ENCODE data around the gene RASSF1. TPM values are rescaled to one million over a fixed set of nuclear protein-coding genes. Genes with fewer than 3 reads are reported as not detected.

RASSF1 gene
- total and polyA plus RNA-seq, 10 of the 15 experiments (the other 5 are each of a cell fraction or from before 2014, with no cell fraction given), result 4.4 to 59.6 (median 37.2) TPM

DNA sequence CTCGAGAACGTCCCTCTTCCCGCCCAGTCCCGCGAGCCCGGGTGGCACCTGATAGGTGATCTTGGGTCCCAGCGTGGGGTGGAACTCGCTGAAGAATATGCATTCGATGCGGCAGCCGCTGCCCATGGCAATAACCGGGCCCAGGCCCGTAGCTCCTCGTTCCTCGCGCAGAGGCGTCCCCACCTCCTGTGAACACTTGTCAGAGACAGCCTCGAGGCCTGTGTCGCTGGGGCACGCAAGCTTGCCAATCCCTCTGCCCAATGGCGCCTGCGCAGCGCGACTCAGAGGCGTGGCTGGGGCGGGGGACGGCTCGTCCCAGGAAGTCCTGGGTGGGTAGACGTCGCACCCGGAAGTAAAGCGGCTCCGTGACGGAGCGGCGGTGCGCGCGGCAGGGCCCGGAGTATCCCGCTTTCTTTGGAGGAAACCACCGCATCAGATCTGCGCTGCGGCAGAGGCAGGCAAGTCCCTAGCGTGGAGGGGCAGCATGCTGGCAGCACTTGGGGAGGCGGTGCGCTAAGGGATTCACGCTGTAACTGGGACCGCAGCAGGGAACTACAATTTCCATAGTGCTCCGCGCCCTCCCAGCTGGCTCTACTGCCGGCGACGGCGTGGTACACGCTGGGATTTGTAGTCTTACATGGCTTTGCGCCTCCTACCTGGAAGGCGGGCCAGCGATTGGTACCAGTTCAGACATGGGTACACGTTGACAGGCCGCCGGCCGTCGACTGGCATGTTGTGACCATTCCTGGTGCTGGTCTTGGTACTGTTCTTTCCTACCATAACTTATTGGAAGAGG, 10.1 kb upstream of the RASSF1 start, which contains the start of the genes CYB561D2 and NPRL2 (continued):
- TF ChIP-seq, protein P1, sequence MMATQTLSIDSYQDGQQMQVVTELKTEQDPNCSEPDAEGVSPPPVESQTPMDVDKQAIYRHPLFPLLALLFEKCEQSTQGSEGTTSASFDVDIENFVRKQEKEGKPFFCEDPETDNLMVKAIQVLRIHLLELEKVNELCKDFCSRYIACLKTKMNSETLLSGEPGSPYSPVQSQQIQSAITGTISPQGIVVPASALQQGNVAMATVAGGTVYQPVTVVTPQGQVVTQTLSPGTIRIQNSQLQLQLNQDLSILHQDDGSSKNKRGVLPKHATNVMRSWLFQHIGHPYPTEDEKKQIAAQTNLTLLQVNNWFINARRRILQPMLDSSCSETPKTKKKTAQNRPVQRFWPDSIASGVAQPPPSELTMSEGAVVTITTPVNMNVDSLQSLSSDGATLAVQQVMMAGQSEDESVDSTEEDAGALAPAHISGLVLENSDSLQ (IDR thresholded peaks at IDR 0.05), result 0 out of 2 replicates have a peak, but pooled peaks have one; percentile 57
- TF ChIP-seq ZNF207 (IDR thresholded peaks at IDR 0.05; ENCODE audit: borderline replicate concordance), result no peak; the same call in 1 of the 2 replicates
- no peak for TF ChIP-seq MTA3 (IDR thresholded peaks at IDR 0.05; ENCODE audit: borderline replicate concordance, low read length)
- peak; percentile 63; the same call in 1 of the 2 replicates for TF ChIP-seq RB1 (IDR thresholded peaks at IDR 0.05; ENCODE audit: borderline replicate concordance)
- TF ChIP-seq, protein P2, sequence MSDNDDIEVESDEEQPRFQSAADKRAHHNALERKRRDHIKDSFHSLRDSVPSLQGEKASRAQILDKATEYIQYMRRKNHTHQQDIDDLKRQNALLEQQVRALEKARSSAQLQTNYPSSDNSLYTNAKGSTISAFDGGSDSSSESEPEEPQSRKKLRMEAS (IDR thresholded peaks at IDR 0.05; ENCODE audit: low read depth, low read length), result peak; percentile 96
- TF ChIP-seq IKZF1 (conservative IDR thresholded peaks at IDR 0.05), result peak; percentile 100
- peak; percentile 96 for TF ChIP-seq POLR2A (IDR thresholded peaks at IDR 0.05; ENCODE audit: low read depth, low read length)
- TF ChIP-seq, protein P3, sequence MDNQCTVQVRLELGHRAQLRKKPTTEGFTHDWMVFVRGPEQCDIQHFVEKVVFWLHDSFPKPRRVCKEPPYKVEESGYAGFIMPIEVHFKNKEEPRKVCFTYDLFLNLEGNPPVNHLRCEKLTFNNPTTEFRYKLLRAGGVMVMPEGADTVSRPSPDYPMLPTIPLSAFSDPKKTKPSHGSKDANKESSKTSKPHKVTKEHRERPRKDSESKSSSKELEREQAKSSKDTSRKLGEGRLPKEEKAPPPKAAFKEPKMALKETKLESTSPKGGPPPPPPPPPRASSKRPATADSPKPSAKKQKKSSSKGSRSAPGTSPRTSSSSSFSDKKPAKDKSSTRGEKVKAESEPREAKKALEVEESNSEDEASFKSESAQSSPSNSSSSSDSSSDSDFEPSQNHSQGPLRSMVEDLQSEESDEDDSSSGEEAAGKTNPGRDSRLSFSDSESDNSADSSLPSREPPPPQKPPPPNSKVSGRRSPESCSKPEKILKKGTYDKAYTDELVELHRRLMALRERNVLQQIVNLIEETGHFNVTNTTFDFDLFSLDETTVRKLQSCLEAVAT (IDR thresholded peaks at IDR 0.05), result 0 out of 2 replicates have a peak, but pooled peaks have one; percentile 15
- no peak for TF ChIP-seq ZSCAN29 (IDR thresholded peaks at IDR 0.05)
- no peak for TF ChIP-seq RFX5 (IDR thresholded peaks at IDR 0.05; ENCODE audit: low read depth, low read length)
- TF ChIP-seq CEBPB (IDR thresholded peaks at IDR 0.05; ENCODE audit: borderline replicate concordance in 1 of 2, low read depth in 2 of 2, low read length in 2 of 2), result no peak
- no peak for TF ChIP-seq NR2F1 (conservative IDR thresholded peaks at IDR 0.05)
- TF ChIP-seq ZNF274 (IDR thresholded peaks at IDR 0.05; ENCODE audit: insufficient read depth, insufficient read length), result no peak
- TF ChIP-seq HCFC1 (IDR thresholded peaks at IDR 0.05; ENCODE audit: low read length), result peak; percentile 100
- TF ChIP-seq, protein P4, sequence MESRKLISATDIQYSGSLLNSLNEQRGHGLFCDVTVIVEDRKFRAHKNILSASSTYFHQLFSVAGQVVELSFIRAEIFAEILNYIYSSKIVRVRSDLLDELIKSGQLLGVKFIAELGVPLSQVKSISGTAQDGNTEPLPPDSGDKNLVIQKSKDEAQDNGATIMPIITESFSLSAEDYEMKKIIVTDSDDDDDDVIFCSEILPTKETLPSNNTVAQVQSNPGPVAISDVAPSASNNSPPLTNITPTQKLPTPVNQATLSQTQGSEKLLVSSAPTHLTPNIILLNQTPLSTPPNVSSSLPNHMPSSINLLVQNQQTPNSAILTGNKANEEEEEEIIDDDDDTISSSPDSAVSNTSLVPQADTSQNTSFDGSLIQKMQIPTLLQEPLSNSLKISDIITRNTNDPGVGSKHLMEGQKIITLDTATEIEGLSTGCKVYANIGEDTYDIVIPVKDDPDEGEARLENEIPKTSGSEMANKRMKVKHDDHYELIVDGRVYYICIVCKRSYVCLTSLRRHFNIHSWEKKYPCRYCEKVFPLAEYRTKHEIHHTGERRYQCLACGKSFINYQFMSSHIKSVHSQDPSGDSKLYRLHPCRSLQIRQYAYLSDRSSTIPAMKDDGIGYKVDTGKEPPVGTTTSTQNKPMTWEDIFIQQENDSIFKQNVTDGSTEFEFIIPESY (IDR thresholded peaks at IDR 0.05), result no peak
- no peak for TF ChIP-seq NFIC (IDR thresholded peaks at IDR 0.05; ENCODE audit: low read depth, low read length)
- TF ChIP-seq, protein P5, sequence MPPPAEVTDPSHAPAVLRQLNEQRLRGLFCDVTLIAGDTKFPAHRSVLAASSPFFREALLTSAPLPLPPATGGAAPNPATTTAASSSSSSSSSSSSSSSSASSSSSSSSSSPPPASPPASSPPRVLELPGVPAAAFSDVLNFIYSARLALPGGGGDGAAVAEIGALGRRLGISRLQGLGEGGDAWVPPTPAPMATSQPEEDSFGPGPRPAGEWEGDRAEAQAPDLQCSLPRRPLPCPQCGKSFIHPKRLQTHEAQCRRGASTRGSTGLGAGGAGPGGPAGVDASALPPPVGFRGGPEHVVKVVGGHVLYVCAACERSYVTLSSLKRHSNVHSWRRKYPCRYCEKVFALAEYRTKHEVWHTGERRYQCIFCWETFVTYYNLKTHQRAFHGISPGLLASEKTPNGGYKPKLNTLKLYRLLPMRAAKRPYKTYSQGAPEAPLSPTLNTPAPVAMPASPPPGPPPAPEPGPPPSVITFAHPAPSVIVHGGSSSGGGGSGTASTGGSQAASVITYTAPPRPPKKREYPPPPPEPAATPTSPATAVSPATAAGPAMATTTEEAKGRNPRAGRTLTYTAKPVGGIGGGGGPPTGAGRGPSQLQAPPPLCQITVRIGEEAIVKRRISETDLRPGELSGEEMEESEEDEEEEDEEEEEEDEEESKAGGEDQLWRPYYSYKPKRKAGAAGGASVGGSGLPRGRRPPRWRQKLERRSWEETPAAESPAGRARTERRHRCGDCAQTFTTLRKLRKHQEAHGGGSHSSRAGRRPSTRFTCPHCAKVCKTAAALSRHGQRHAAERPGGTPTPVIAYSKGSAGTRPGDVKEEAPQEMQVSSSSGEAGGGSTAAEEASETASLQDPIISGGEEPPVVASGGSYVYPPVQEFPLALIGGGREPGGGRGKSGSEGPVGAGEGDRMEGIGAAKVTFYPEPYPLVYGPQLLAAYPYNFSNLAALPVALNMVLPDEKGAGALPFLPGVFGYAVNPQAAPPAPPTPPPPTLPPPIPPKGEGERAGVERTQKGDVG (CRISPR knock-in tag; IDR thresholded peaks at IDR 0.05), result no peak
- no peak for TF ChIP-seq EGR1 (IDR thresholded peaks at IDR 0.05; ENCODE audit: borderline replicate concordance in 1 of 2, low read depth in 2 of 2, low read length in 2 of 2)
- no peak for TF ChIP-seq BCL11A (IDR thresholded peaks at IDR 0.05; ENCODE audit: low read depth, low read length)
- TF ChIP-seq MYB (IDR thresholded peaks at IDR 0.05; ENCODE audit: borderline replicate concordance, low read depth, low read length), result no peak
- TF ChIP-seq, protein P6, sequence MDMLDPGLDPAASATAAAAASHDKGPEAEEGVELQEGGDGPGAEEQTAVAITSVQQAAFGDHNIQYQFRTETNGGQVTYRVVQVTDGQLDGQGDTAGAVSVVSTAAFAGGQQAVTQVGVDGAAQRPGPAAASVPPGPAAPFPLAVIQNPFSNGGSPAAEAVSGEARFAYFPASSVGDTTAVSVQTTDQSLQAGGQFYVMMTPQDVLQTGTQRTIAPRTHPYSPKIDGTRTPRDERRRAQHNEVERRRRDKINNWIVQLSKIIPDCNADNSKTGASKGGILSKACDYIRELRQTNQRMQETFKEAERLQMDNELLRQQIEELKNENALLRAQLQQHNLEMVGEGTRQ (IDR thresholded peaks at IDR 0.05; ENCODE audit: borderline replicate concordance, low read depth, low read length), result no peak
- TF ChIP-seq NR2C1 (IDR thresholded peaks at IDR 0.05), result peak; percentile 94

Data from GM12878 (cell line).